Measurements from ENCODE around the gene APOC1. TPM values are rescaled to one million over a fixed set of nuclear protein-coding genes. Genes with fewer than 3 reads are reported as not detected.
"Not testable (repeated sequence)": the region's sequence is repeated elsewhere in the genome, so short reads cannot be mapped to it uniquely, and the experiment has no call there.

APOC1 gene
- total and polyA plus RNA-seq, 2 experiments from 2014 or later = 0.49 TPM; not detected in 1

GRCh38 chr19:44908074-44908835 is 6.2 kb upstream of the APOC1 start:
- 94 to 99% methylated on average over 11 to 46 of the region's 46 CpGs for WGBS, 2 experiments (ENCODE audit: low coverage in 1 of 2, low lambda C conversion rate in 2 of 2, missing lambda C conversion rate in 2 of 2)

GRCh38 chr19:44908836-44909261 is 5.6 kb upstream of the APOC1 start:
- no peaks in the 10 kb centered on the region for H3K9me2 ChIP-seq (ENCODE audit: insufficient read depth)
- H3K36me3 ChIP-seq (ENCODE audit: low read depth) = no peaks in the 10 kb centered on the region
- no peaks in the 10 kb centered on the region for H4K20me1 ChIP-seq (ENCODE audit: insufficient read depth)
- no peaks in the 10 kb centered on the region for H3F3A ChIP-seq (ENCODE audit: insufficient read depth)
- peaks cover 14% of the 10 kb centered on the region for H3K27me3 ChIP-seq (replicated peaks; ENCODE audit: insufficient read depth)
- 95 to 96% methylated on average over 42 to 43 of the region's 44 CpGs for WGBS, 2 experiments (ENCODE audit: low coverage in 1 of 2, low lambda C conversion rate in 2 of 2, missing lambda C conversion rate in 2 of 2)
- H3K4me2 ChIP-seq (ENCODE audit: unreplicated experiment) = no peak overlapping the region
- no peaks in the 10 kb centered on the region; the same call in 1 of the 2 replicates for H3K4me1 ChIP-seq (ENCODE audit: insufficient read depth)
- H3K27ac ChIP-seq = no peak overlapping the region
- H3K9me3 ChIP-seq (ENCODE audit: low read depth) = no peaks in the 10 kb centered on the region
- H3K79me2 ChIP-seq (ENCODE audit: insufficient read depth) = no peaks in the 10 kb centered on the region
- H2AFZ ChIP-seq = no peak overlapping the region
- TF ChIP-seq EZH2phosphoT487 (IDR thresholded peaks at IDR 0.05; ENCODE audit: insufficient read depth, low read depth) (no peak), EZH2 (IDR thresholded peaks at IDR 0.05; ENCODE audit: insufficient read depth, poor library complexity, severe bottlenecking) (no peak)
- no peak overlapping the region for H3K4me3 ChIP-seq
- no peak overlapping the region for H3K9ac ChIP-seq
- DNase-seq = no peak
- in situ Hi-C loops (cut with MboI) = no loop called here

More at GRCh38 chr19:44908074-44908835, 6.2 kb upstream of the APOC1 start:
- Histone ChIP-seq H3K9ac (no peak overlapping the region), H3F3A (ENCODE audit: insufficient read depth) (no peaks in the 10 kb centered on the region), H3K27ac (no peak overlapping the region), H3K4me2 (ENCODE audit: unreplicated experiment) (no peak overlapping the region), H4K20me1 (ENCODE audit: insufficient read depth) (no peaks in the 10 kb centered on the region), H3K79me2 (ENCODE audit: insufficient read depth) (no peaks in the 10 kb centered on the region), H3K27me3 (replicated peaks; ENCODE audit: insufficient read depth) (peaks cover 14% of the 10 kb centered on the region), H3K36me3 (ENCODE audit: low read depth) (no peaks in the 10 kb centered on the region), H2AFZ (no peak overlapping the region), H3K9me2 (ENCODE audit: insufficient read depth) (no peaks in the 10 kb centered on the region), H3K9me3 (ENCODE audit: low read depth) (no peaks in the 10 kb centered on the region), H3K4me3 (no peak overlapping the region), H3K4me1 (ENCODE audit: insufficient read depth) (no peaks in the 10 kb centered on the region; the same call in 1 of the 2 replicates)
- in situ Hi-C loops (cut with MboI) = no loop called here
- no peak for DNase-seq
- TF ChIP-seq EZH2phosphoT487 (IDR thresholded peaks at IDR 0.05; ENCODE audit: insufficient read depth, low read depth) (no peak), EZH2 (IDR thresholded peaks at IDR 0.05; ENCODE audit: insufficient read depth, poor library complexity, severe bottlenecking) (no peak)

GRCh38 chr19:44909775-44910174 is 4.6 kb upstream of the APOC1 start:
- Histone ChIP-seq H3K9ac (no peak overlapping the region), H4K20me1 (ENCODE audit: insufficient read depth) (no peaks in the 10 kb centered on the region), H3K27ac (no peak overlapping the region), H3K9me3 (ENCODE audit: low read depth) (no peaks in the 10 kb centered on the region), H3K9me2 (ENCODE audit: insufficient read depth) (no peaks in the 10 kb centered on the region), H3K4me1 (ENCODE audit: insufficient read depth) (no peaks in the 10 kb centered on the region; the same call in 1 of the 2 replicates), H3K79me2 (ENCODE audit: insufficient read depth) (no peaks in the 10 kb centered on the region), H3K4me2 (ENCODE audit: unreplicated experiment) (no peak overlapping the region), H3F3A (ENCODE audit: insufficient read depth) (no peaks in the 10 kb centered on the region), H3K36me3 (ENCODE audit: low read depth) (no peaks in the 10 kb centered on the region), H3K4me3 (no peak overlapping the region), H2AFZ (no peak overlapping the region), H3K27me3 (replicated peaks; ENCODE audit: insufficient read depth) (peaks cover 14% of the 10 kb centered on the region)
- 84 to 91% methylated on average over 5 of the region's 5 CpGs for WGBS, 2 experiments (ENCODE audit: low coverage in 1 of 2, low lambda C conversion rate in 2 of 2, missing lambda C conversion rate in 2 of 2)
- in situ Hi-C loops (cut with MboI) = no loop called here
- no peak for TF ChIP-seq EZH2phosphoT487 (IDR thresholded peaks at IDR 0.05; ENCODE audit: insufficient read depth, low read depth)
- no peak for TF ChIP-seq EZH2 (IDR thresholded peaks at IDR 0.05; ENCODE audit: insufficient read depth, poor library complexity, severe bottlenecking)
- DNase-seq = no peak

- H2AFZ ChIP-seq; DNase-seq; H3K4me3 ChIP-seq; H3K9me3 ChIP-seq (ENCODE audit: low read depth); H3K9me2 ChIP-seq (ENCODE audit: insufficient read depth); H4K20me1 ChIP-seq (ENCODE audit: insufficient read depth); H3K27ac ChIP-seq; in situ Hi-C loops (cut with MboI); H3K4me2 ChIP-seq (ENCODE audit: unreplicated experiment); H3K36me3 ChIP-seq (ENCODE audit: low read depth); H3K27me3 ChIP-seq (replicated peaks; ENCODE audit: insufficient read depth); H3F3A ChIP-seq (ENCODE audit: insufficient read depth); H3K9ac ChIP-seq; H3K4me1 ChIP-seq (ENCODE audit: insufficient read depth); H3K79me2 ChIP-seq (ENCODE audit: insufficient read depth): not testable (repeated sequence)
- 83 to 84% methylated on average over 6 of the region's 6 CpGs for WGBS, 2 experiments (ENCODE audit: low coverage in 1 of 2, low lambda C conversion rate in 2 of 2, missing lambda C conversion rate in 2 of 2)
These were observed 2.5 kb upstream of the APOC1 start for GRCh38 chr19:44911896-44912295.
